ENCODE results near the gene FREM2. TPM values are rescaled to one million over a fixed set of nuclear protein-coding genes. Genes with fewer than 3 reads are reported as not detected.
A peak's percentile ranks its signal among the peaks of the same experiment; 100 is the strongest.

The FREM2 gene
- total RNA-seq, 1 experiment from 2014 or later: 3.8 TPM

DNA sequence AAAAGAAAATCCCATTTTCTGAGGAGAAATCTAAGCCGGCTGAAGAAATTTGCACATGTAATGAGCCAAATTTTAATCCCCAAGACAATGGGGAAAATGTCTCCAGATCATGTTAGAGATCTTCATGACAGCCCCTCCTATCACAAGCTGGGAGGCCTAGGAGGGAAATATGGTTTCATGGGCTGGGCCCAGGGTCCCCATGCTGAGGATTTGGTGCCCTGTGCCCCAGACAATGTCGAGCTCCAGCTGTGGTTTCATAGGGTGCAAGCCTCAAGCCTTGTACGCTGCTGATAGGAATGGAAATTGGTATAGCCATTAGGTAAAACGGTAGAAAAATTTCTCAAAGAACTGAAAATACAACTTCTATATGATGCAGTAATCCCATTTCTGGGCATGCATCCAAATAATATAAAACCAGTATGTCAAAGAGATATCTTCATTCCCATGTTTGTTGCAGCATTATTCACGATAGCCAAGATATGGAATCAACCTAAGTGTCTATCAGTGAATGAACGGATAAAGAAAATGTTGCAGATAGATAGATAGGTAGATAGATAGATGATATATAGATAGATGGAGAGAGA lies 19.3 kb upstream of the FREM2 start:
- no TSS peak for BruUV-seq (replicated peaks)
- ChIA-PET POLR2A (ENCODE audit: low non-redundant PET) (no interaction called here), CTCF (no interaction called here)
- intact Hi-C loops (cut with micrococcal nuclease; ENCODE audit: unreplicated experiment): loop anchor here (10.0 kb wide), 1 partner anchor 367 kb away; the partner anchor contains the start of genes NHLRC3 and PROSER1
- Histone ChIP-seq H3K4me3 (ENCODE audit: low read depth, low read length, poor library complexity, severe bottlenecking) (peak overlapping the region; percentile 6), H3K27ac (ENCODE audit: low read depth, low read length, poor library complexity, severe bottlenecking) (peak overlapping the region; percentile 77), H3K4me1 (ENCODE audit: insufficient read depth, low read length, poor library complexity, severe bottlenecking) (peaks cover 89% of the 10 kb centered on the region), H3K27me3 (replicated peaks; ENCODE audit: insufficient read depth, low read depth, low read length, poor library complexity) (no peaks in the 10 kb centered on the region), H3K36me3 (ENCODE audit: insufficient read depth, low read length, poor library complexity, severe bottlenecking) (no peaks in the 10 kb centered on the region), H3K9me3 (ENCODE audit: low read depth, low read length, poor library complexity, severe bottlenecking) (no peaks in the 10 kb centered on the region)
- no peak for TF ChIP-seq EZH2 (IDR thresholded peaks at IDR 0.05; ENCODE audit: borderline replicate concordance, low read depth, low read length, poor library complexity, severe bottlenecking)
- TF ChIP-seq, protein P1, sequence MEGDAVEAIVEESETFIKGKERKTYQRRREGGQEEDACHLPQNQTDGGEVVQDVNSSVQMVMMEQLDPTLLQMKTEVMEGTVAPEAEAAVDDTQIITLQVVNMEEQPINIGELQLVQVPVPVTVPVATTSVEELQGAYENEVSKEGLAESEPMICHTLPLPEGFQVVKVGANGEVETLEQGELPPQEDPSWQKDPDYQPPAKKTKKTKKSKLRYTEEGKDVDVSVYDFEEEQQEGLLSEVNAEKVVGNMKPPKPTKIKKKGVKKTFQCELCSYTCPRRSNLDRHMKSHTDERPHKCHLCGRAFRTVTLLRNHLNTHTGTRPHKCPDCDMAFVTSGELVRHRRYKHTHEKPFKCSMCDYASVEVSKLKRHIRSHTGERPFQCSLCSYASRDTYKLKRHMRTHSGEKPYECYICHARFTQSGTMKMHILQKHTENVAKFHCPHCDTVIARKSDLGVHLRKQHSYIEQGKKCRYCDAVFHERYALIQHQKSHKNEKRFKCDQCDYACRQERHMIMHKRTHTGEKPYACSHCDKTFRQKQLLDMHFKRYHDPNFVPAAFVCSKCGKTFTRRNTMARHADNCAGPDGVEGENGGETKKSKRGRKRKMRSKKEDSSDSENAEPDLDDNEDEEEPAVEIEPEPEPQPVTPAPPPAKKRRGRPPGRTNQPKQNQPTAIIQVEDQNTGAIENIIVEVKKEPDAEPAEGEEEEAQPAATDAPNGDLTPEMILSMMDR (conservative IDR thresholded peaks at IDR 0.05; ENCODE audit: low read depth, low read length): no peak
- DNase-seq (ENCODE audit: low spot score): peak; percentile 90

DNA sequence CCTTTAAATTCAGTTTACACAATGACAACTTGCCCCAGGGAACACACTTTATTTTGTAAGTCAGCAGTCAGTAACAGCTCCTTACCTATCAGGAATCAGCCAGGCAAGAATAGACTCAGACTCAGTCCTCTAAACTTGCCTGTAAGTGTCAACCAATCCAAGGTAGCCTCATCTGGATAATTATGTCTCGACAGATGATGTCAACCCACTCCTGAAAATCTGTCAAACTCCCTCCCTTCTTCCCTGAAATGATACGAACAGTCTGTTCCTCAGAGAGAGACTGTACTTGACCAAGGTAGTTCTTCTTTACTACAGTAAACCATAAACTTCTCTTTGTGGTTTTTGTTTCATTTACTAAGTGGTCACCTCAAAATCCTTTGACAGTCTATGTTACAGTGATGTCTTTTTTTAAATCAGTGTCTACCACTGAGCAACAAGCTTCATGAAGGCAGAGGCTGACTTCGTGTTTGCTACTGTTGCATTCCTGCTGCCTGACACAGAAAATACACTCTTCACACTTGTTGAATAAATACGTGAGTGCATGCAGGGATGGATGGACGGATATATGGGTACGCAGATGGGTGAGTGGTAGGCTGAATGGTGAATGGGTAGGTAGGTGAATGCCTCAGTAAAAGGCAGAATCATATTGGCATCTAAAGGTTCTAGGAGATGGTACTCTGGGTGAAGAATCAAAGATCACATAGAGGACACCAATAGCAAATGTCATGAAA lies 17.5 kb upstream of the FREM2 start:
- Histone ChIP-seq H3K27ac (ENCODE audit: low read depth, low read length, poor library complexity, severe bottlenecking) (peak overlapping the region; percentile 22), H3K4me3 (ENCODE audit: low read depth, low read length, poor library complexity, severe bottlenecking) (no peak overlapping the region), H3K27me3 (replicated peaks; ENCODE audit: insufficient read depth, low read depth, low read length, poor library complexity) (no peaks in the 10 kb centered on the region), H3K36me3 (ENCODE audit: insufficient read depth, low read length, poor library complexity, severe bottlenecking) (no peaks in the 10 kb centered on the region), H3K4me1 (ENCODE audit: insufficient read depth, low read length, poor library complexity, severe bottlenecking) (peaks cover 71% of the 10 kb centered on the region), H3K9me3 (ENCODE audit: low read depth, low read length, poor library complexity, severe bottlenecking) (no peaks in the 10 kb centered on the region)
- BruUV-seq (replicated peaks): no TSS peak
- intact Hi-C loops (cut with micrococcal nuclease; ENCODE audit: unreplicated experiment): loop anchor here (10.0 kb wide), 1 partner anchor 365 kb away; the partner anchor contains the start of genes NHLRC3 and PROSER1
- ChIA-PET CTCF (interaction anchor here (1.4 to 2.0 kb wide), 3 partner anchors 16 to 203 kb away, joined by 5 to 8 read pairs (median 7); no protein-coding TSS in a partner anchor), POLR2A (ENCODE audit: low non-redundant PET) (interaction anchor here (0.6 kb wide), 1 partner anchor 349 kb away, joined by 11 read pairs; no protein-coding TSS in a partner anchor)
- no peak for DNase-seq (ENCODE audit: low spot score)
- TF ChIP-seq, protein P1 (conservative IDR thresholded peaks at IDR 0.05; ENCODE audit: low read depth, low read length): no peak
- no peak for TF ChIP-seq EZH2 (IDR thresholded peaks at IDR 0.05; ENCODE audit: borderline replicate concordance, low read depth, low read length, poor library complexity, severe bottlenecking)

DNA sequence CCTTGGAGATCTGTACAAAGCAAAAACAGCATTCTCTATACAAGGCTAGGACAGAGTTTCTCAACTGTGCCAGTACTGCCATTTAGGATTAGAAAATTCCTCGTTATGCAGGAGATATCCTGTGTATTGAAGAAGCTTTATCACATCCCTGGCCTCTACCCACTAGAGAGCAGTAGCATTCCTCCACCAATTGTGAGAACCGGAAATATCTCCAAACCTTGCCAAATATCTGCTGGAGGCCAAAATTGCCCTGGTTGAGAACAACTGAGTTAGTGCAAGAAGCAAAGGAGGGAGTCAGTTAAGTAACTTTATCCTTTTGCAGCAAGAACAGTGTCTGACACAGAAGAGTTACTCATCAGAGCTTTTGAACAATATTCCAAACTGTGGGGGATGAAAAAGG lies 16.2 kb upstream of the FREM2 start:
- H3K27ac ChIP-seq (ENCODE audit: low read depth, low read length, poor library complexity, severe bottlenecking): peak overlapping the region; percentile 61
- BruUV-seq (replicated peaks): no TSS peak
- peak; percentile 97 for DNase-seq (ENCODE audit: low spot score)
- POLR2A ChIA-PET (ENCODE audit: low non-redundant PET): no interaction called here
- peaks cover 59% of the 10 kb centered on the region for H3K4me1 ChIP-seq (ENCODE audit: insufficient read depth, low read length, poor library complexity, severe bottlenecking)
- TF ChIP-seq, protein P1 (conservative IDR thresholded peaks at IDR 0.05; ENCODE audit: low read depth, low read length): peak; percentile 87
- no peak for TF ChIP-seq EZH2 (IDR thresholded peaks at IDR 0.05; ENCODE audit: borderline replicate concordance, low read depth, low read length, poor library complexity, severe bottlenecking)
- no peaks in the 10 kb centered on the region for H3K36me3 ChIP-seq (ENCODE audit: insufficient read depth, low read length, poor library complexity, severe bottlenecking)
- H3K27me3 ChIP-seq (replicated peaks; ENCODE audit: insufficient read depth, low read depth, low read length, poor library complexity): no peaks in the 10 kb centered on the region
- no peaks in the 10 kb centered on the region for H3K9me3 ChIP-seq (ENCODE audit: low read depth, low read length, poor library complexity, severe bottlenecking)
- intact Hi-C loops (cut with micrococcal nuclease; ENCODE audit: unreplicated experiment): loop anchor here (1.0 to 5.0 kb wide), 3 partner anchors 93 to 247 kb away; no protein-coding TSS in a partner anchor
- H3K4me3 ChIP-seq (ENCODE audit: low read depth, low read length, poor library complexity, severe bottlenecking): no peak overlapping the region
- CTCF ChIA-PET: interaction anchor here (1.4 to 2.0 kb wide), 3 partner anchors 16 to 202 kb away, joined by 5 to 8 read pairs (median 7); partner anchors contain the start of gene FREM2
